Measurements from ENCODE around the gene TPCN1. TPM values are rescaled to one million over a fixed set of nuclear protein-coding genes. Genes with fewer than 3 reads are reported as not detected.

Gene TPCN1
- total RNA-seq, 1 experiment from 2014 or later = 13.5 TPM

GRCh38 chr12:113185180-113186032 is 35.9 kb upstream of the TPCN1 start, which contains the start of the genes DDX54 and RITA1:
DDX54 (minus strand) TSS chr12:113185478; CDS start chr12:113185451, 27 bp downstream.
RITA1 (plus strand) TSS chr12:113185721; CDS start chr12:113186747, 1,026 bp downstream.
- Histone ChIP-seq H4K91ac (ENCODE audit: insufficient read length, low read depth, low read length) (no peak within 1 kb of the TSS), H3K79me1 (ENCODE audit: insufficient read depth, low read depth, low read length, poor library complexity, severe bottlenecking) (peaks cover 17% of the 10 kb centered on the region), H2AK5ac (ENCODE audit: insufficient read length, low read length) (no peak within 1 kb of the TSS), H3K23me2 (ENCODE audit: insufficient read length, low read depth, low read length, poor library complexity, severe bottlenecking) (peaks cover 8% of the 10 kb centered on the region), H2BK5ac (ENCODE audit: insufficient read length, low read length) (no peak within 1 kb of the TSS), H3K18ac (ENCODE audit: insufficient read length, low read depth, low read length) (peak within 1 kb of the TSS; percentile 89), H2BK20ac (ENCODE audit: low read depth, low read length, poor library complexity, severe bottlenecking) (no peak within 1 kb of the TSS), H3T11ph (ENCODE audit: low read length) (no peak within 1 kb of the TSS), H3K56ac (ENCODE audit: insufficient read length, low read depth, low read length) (no peak within 1 kb of the TSS), H2BK15ac (ENCODE audit: low read depth, low read length) (no peak within 1 kb of the TSS), H2BK12ac (ENCODE audit: insufficient read length, low read depth, low read length) (no peak within 1 kb of the TSS), H2AFZ (ENCODE audit: low read length) (no peak within 1 kb of the TSS), H3K4ac (ENCODE audit: low read depth, low read length) (no peak within 1 kb of the TSS), H3K14ac (ENCODE audit: insufficient read depth, low read length) (peak within 1 kb of the TSS; percentile 93), H3K79me2 (ENCODE audit: insufficient read depth, low read length) (peaks cover 16% of the 10 kb centered on the region; the same call in 1 of the 2 replicates), H4K20me1 (ENCODE audit: control insufficient read depth, insufficient read depth, insufficient read length) (no peaks in the 10 kb centered on the region), H3K4me1 (ENCODE audit: insufficient read depth, low read length) (no peaks in the 10 kb centered on the region), H2BK120ac (ENCODE audit: low read depth, low read length, poor library complexity, severe bottlenecking) (no peak within 1 kb of the TSS), H3K9ac (ENCODE audit: extremely low read depth, insufficient read length, low read length) (peak within 1 kb of the TSS; percentile 77), H3K23ac (ENCODE audit: insufficient read length, low read depth, low read length) (no peak within 1 kb of the TSS), H3K9me3 (ENCODE audit: control insufficient read depth, low read depth, low read length) (no peaks in the 10 kb centered on the region), H3K27me3 (ENCODE audit: insufficient read depth, low read length) (no peaks in the 10 kb centered on the region), H4K8ac (replicated peaks; ENCODE audit: insufficient read length, low read depth, low read length) (no peak within 1 kb of the TSS), H4K5ac (ENCODE audit: insufficient read length, low read depth, low read length) (no peak within 1 kb of the TSS), H3K4me2 (ENCODE audit: insufficient read depth, insufficient read length, low read length) (peak within 1 kb of the TSS; percentile 94), H3K27ac (ENCODE audit: insufficient read length, low read depth, low read length) (no peak within 1 kb of the TSS)
- H3K27ac Mint-ChIP-seq = peak within 1 kb of the TSS in 2 of 3 experiments; percentile 74 to 77; a peak in 4 of 7 replicates
- peaks cover 29 to 44% (median 33%) of the 10 kb centered on the region in 3 experiments for H3K36me3 Mint-ChIP-seq (ENCODE audit: insufficient read depth in 1 of 3, low read depth in 3 of 3)
- no peaks in the 10 kb centered on the region for H3K9me3 Mint-ChIP-seq
- peak within 1 kb of the TSS; percentile 89 to 92 for H3K4me3 Mint-ChIP-seq
- no peak for TF ChIP-seq CTCF (conservative IDR thresholded peaks at IDR 0.05)
- H3K27me3 Mint-ChIP-seq (ENCODE audit: low read depth) = no peaks in the 10 kb centered on the region
- peaks cover 8 to 12% of the 10 kb centered on the region in 2 experiments for H3K4me1 Mint-ChIP-seq
- WGBS (ENCODE audit: extremely low coverage, insufficient read length, low lambda C conversion rate) = no CpG with 5 or more reads among the region's 89 CpGs
- peak; percentile 95 for DNase-seq

Measured in H9 (cell line).